ENCODE measurements around the gene TIMM50. TPM values are rescaled to one million over a fixed set of nuclear protein-coding genes. Genes with fewer than 3 reads are reported as not detected.

TIMM50 gene
- total RNA-seq, 2 donors from 2014 or later: 30.4 to 50.8 TPM

GRCh38 chr19:39494661-39495060 lies 14.0 kb downstream of the TIMM50 start:
- Histone ChIP-seq H3K27me3 (peaks cover 0 to 9% of the 10 kb centered on the region in 2 donors), H3K4me3 (no peak overlapping the region), H3K36me3 (replicated peaks in 1 of 2; ENCODE audit: insufficient read depth in 1 of 2, low read depth in 2 of 2) (peaks cover 0 to 4% of the 10 kb centered on the region in 2 donors), H3K27ac (no peak overlapping the region), H3K4me1 (peaks cover 18% of the 10 kb centered on the region), H3K9me3 (no peaks in the 10 kb centered on the region)
- ATAC-seq (no peak), DNase-seq (no peak)
- WGBS, 2 donors: 83 to 87% methylated on average over 5 of the region's 5 CpGs
- TF ChIP-seq CTCF (IDR thresholded peaks at IDR 0.05): no peak
- TF ChIP-seq POLR2A (IDR thresholded peaks at IDR 0.05): no peak
- intact Hi-C loops (cut with DNase I): no loop called here

GRCh38 chr19:39496063-39496462 lies 15.4 kb downstream of the TIMM50 start:
- WGBS, 2 donors: 62 to 64% methylated on average over 5 of the region's 5 CpGs
- H3K9me3 ChIP-seq: no peaks in the 10 kb centered on the region
- no peaks in the 10 kb centered on the region for H3K36me3 ChIP-seq (replicated peaks in 1 of 2; ENCODE audit: insufficient read depth in 1 of 2, low read depth in 2 of 2)
- ATAC-seq (no peak), DNase-seq (no peak)
- H3K27me3 ChIP-seq: peaks cover 0 to 9% of the 10 kb centered on the region in 2 donors
- intact Hi-C loops (cut with DNase I): no loop called here
- peaks cover 18% of the 10 kb centered on the region for H3K4me1 ChIP-seq
- TF ChIP-seq POLR2A (IDR thresholded peaks at IDR 0.05): no peak
- no peak for TF ChIP-seq CTCF (IDR thresholded peaks at IDR 0.05)
- H3K27ac ChIP-seq: no peak overlapping the region
- H3K4me3 ChIP-seq: no peak overlapping the region

- no peak overlapping the region for H3K27ac ChIP-seq
- H3K36me3 ChIP-seq (replicated peaks in 1 of 2; ENCODE audit: insufficient read depth in 1 of 2, low read depth in 2 of 2): no peaks in the 10 kb centered on the region
- 0% methylated on average over 1 to 7 of the region's 7 CpGs for WGBS, 2 donors
- DNase-seq (no peak), ATAC-seq (no peak)
- peaks cover 21% of the 10 kb centered on the region for H3K4me1 ChIP-seq
- no peak for TF ChIP-seq POLR2A (IDR thresholded peaks at IDR 0.05)
- TF ChIP-seq CTCF (IDR thresholded peaks at IDR 0.05): no peak
- H3K27me3 ChIP-seq: peaks cover 0 to 9% of the 10 kb centered on the region in 2 donors
- intact Hi-C loops (cut with DNase I): no loop called here
- H3K9me3 ChIP-seq: no peaks in the 10 kb centered on the region
- H3K4me3 ChIP-seq: no peak overlapping the region
Measured at GRCh38 chr19:39497701-39497995, 17.0 kb downstream of the TIMM50 start.

DNA sequence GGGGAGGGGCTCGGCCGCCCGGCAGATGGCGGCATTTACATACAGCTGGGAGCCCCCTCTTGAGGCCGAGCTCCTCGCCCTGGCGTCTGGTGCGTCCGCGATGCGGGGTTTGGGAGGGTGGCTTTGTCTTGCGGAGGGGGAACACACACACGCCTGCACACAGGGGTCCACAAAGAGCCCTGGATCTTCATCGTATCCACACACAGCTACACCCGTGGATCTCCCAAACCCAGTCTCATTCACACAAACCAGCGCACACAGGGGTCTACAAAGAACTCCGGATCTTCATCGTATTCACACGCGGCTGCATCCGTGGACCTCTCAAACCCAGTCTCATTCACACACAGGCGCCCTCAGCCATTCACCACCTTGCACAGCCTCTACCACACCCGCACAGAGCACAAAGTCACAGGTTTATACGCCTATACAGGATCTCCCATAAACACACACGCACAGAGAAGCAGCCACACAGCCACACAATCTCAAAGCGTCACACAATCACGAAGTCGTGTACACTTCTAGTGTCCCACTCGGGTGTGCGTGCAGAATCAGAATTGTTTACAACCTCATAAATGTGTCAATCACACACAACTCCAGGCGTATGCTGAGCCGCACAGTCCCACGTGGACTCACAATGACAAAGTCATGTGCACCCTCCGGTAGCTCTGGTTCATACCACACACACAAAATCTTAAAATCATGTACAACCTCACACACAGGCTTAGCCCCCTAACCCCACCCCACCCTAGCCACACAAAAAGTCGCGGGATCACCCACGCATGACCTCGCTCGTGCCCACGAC lies 17.6 kb downstream of the TIMM50 start:
- DNase-seq: peak in 2 of 4 donors; percentile 28 to 53
- WGBS, 2 donors: 1 to 3% methylated on average over 11 to 39 of the region's 40 CpGs

More for the DNA sequence above, 17.6 kb downstream of the TIMM50 start:
- no peak overlapping the region for H3K27ac ChIP-seq
- no peaks in the 10 kb centered on the region for H3K9me3 ChIP-seq
- no peak overlapping the region for H3K4me3 ChIP-seq
- no peaks in the 10 kb centered on the region for H3K36me3 ChIP-seq (replicated peaks in 1 of 2; ENCODE audit: insufficient read depth in 1 of 2, low read depth in 2 of 2)
- peaks cover 26% of the 10 kb centered on the region for H3K4me1 ChIP-seq
- H3K27me3 ChIP-seq: peaks cover 0 to 9% of the 10 kb centered on the region in 2 donors
- no peak for TF ChIP-seq POLR2A (IDR thresholded peaks at IDR 0.05)
- peak in 2 of 7 experiments; percentile 19 to 34 for TF ChIP-seq CTCF (IDR thresholded peaks at IDR 0.05)
- ATAC-seq: peak; percentile 53
- intact Hi-C loops (cut with DNase I): no loop called here

All from body of pancreas (tissue), 4 donors.